Measurements from ENCODE around the gene MITD1. TPM values are rescaled to one million over a fixed set of nuclear protein-coding genes. Genes with fewer than 3 reads are reported as not detected.

Gene MITD1
- total and polyA plus RNA-seq, 2 of the 13 experiments (the other 11 are each of a cell fraction or from before 2014, with no cell fraction given), result 17.8 to 43.7 TPM

DNA sequence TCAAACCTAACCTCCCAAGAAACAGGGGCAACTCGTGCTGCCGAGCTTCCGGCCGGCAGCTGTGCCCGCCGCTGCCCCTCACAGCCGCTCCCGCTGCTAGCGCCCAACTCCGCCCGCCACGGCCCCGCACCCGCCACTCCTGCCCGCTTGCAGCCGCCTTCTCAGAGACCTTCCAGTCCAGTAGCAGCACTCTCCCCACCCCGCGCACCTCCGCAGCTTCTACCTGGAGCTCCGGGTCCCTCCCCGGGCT lies 40.1 kb downstream of the MITD1 start (continued):
- TF ChIP-seq ZHX2 (IDR thresholded peaks at IDR 0.05; ENCODE audit: low read depth), result no peak; the same call in 1 of the 2 replicates
- no peak for TF ChIP-seq ZHX2 (CRISPR knock-in tag; IDR thresholded peaks at IDR 0.05; ENCODE audit: borderline replicate concordance)
- TF ChIP-seq, protein P1, sequence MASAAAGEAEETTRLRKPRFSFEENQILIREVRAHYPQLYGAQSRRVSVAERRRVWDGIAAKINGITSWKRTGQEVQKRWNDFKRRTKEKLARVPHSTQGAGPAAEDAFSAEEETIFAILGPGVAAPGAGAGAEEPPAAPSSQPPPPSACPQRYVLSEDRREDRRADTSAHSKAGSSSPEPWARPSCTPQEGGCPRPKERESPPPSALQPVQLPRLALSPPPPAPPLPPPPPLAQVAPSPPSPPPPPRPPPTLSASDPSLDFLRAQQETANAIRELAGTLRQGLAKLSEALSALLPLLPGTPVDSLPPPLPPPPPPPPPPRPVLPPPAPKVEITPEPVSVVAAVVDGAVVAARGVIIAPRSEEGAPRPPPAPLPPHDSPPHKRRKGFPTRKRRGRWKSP (CRISPR knock-in tag; IDR thresholded peaks at IDR 0.05), result no peak; the same call in 1 of the 2 replicates
- peak; percentile 65; the same call in 1 of the 2 replicates for TF ChIP-seq NFKB2 (CRISPR knock-in tag; IDR thresholded peaks at IDR 0.05; ENCODE audit: borderline replicate concordance)
- no peak; the same call in 1 of the 2 replicates for TF ChIP-seq SALL2 (CRISPR knock-in tag; IDR thresholded peaks at IDR 0.05)
- peak; percentile 26 for TF ChIP-seq TRAFD1 (CRISPR knock-in tag; IDR thresholded peaks at IDR 0.05; ENCODE audit: borderline replicate concordance)
- peak; percentile 72; the same call in 1 of the 2 replicates for TF ChIP-seq ZNF263 (CRISPR knock-in tag; IDR thresholded peaks at IDR 0.05)
- no peak; the same call in none of the 2 replicates for TF ChIP-seq ZNF784 (CRISPR knock-in tag; IDR thresholded peaks at IDR 0.05; ENCODE audit: borderline replicate concordance)
- TF ChIP-seq HDAC6 (IDR thresholded peaks at IDR 0.05; ENCODE audit: low read depth, low read length), result no peak
- no peak for TF ChIP-seq FOXP1 (IDR thresholded peaks at IDR 0.05)
- TF ChIP-seq FOXP1 (CRISPR knock-in tag; IDR thresholded peaks at IDR 0.05), result no peak
- TF ChIP-seq, protein P2, sequence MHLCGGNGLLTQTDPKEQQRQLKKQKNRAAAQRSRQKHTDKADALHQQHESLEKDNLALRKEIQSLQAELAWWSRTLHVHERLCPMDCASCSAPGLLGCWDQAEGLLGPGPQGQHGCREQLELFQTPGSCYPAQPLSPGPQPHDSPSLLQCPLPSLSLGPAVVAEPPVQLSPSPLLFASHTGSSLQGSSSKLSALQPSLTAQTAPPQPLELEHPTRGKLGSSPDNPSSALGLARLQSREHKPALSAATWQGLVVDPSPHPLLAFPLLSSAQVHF (CRISPR knock-in tag; IDR thresholded peaks at IDR 0.05), result peak; percentile 43; the same call in 1 of the 2 replicates
- TF ChIP-seq SOX5 (CRISPR knock-in tag; IDR thresholded peaks at IDR 0.05; ENCODE audit: borderline replicate concordance), result no peak
- TF ChIP-seq, protein P3, sequence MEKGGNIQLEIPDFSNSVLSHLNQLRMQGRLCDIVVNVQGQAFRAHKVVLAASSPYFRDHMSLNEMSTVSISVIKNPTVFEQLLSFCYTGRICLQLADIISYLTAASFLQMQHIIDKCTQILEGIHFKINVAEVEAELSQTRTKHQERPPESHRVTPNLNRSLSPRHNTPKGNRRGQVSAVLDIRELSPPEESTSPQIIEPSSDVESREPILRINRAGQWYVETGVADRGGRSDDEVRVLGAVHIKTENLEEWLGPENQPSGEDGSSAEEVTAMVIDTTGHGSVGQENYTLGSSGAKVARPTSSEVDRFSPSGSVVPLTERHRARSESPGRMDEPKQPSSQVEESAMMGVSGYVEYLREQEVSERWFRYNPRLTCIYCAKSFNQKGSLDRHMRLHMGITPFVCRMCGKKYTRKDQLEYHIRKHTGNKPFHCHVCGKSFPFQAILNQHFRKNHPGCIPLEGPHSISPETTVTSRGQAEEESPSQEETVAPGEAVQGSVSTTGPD (CRISPR knock-in tag; IDR thresholded peaks at IDR 0.05), result no peak
- TF ChIP-seq ZNF549 (CRISPR knock-in tag; IDR thresholded peaks at IDR 0.05), result no peak
- TF ChIP-seq ELF4 (CRISPR knock-in tag; IDR thresholded peaks at IDR 0.05; ENCODE audit: borderline replicate concordance), result no peak
- TF ChIP-seq ZNF619 (CRISPR knock-in tag; IDR thresholded peaks at IDR 0.05), result no peak

All from HepG2 (cell line).